ENCODE measurements around the gene CCNT2.
"Not testable (repeated sequence)": the region's sequence is repeated elsewhere in the genome, so short reads cannot be mapped to it uniquely, and the experiment has no call there.

The CCNT2 gene

GRCh38 chr2:134954065-134954464 lies 35.4 kb downstream of the CCNT2 start:
- Histone ChIP-seq H3K36me3 (peaks cover 23% of the 10 kb centered on the region), H3K27me3 (no peaks in the 10 kb centered on the region), H3K4me3 (ENCODE audit: low read depth, low read length) (no peak overlapping the region), H3K4me1 (no peaks in the 10 kb centered on the region), H3K9me3 (no peaks in the 10 kb centered on the region)
- DNase-seq = no peak
- TF ChIP-seq, protein P1, sequence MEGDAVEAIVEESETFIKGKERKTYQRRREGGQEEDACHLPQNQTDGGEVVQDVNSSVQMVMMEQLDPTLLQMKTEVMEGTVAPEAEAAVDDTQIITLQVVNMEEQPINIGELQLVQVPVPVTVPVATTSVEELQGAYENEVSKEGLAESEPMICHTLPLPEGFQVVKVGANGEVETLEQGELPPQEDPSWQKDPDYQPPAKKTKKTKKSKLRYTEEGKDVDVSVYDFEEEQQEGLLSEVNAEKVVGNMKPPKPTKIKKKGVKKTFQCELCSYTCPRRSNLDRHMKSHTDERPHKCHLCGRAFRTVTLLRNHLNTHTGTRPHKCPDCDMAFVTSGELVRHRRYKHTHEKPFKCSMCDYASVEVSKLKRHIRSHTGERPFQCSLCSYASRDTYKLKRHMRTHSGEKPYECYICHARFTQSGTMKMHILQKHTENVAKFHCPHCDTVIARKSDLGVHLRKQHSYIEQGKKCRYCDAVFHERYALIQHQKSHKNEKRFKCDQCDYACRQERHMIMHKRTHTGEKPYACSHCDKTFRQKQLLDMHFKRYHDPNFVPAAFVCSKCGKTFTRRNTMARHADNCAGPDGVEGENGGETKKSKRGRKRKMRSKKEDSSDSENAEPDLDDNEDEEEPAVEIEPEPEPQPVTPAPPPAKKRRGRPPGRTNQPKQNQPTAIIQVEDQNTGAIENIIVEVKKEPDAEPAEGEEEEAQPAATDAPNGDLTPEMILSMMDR (IDR thresholded peaks at IDR 0.05; ENCODE audit: low read depth, low read length) = no peak

DNA sequence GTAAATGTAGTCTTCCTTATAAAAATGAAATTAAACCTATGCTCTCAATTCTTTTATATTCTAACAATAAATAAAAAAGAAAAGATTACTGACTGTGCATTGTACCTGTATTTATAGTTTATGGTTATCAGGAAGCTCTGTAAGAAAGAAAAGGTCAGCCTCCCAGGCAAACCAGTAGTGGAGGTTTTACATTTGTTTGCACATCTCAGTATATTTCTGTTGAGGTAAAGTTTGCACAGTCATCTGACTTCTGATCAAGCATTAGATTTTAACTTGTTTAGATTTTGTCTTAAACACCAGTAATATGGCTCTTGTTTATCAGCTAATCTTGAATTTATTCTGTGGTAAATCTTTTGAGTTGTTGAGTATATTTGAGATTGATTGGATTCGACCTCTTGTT lies 37.1 kb downstream of the CCNT2 start:
- DNase-seq = no peak
- Histone ChIP-seq H3K9me3 (no peaks in the 10 kb centered on the region), H3K4me3 (ENCODE audit: low read depth, low read length) (no peak overlapping the region), H3K4me1 (no peaks in the 10 kb centered on the region), H3K36me3 (peaks cover 19% of the 10 kb centered on the region), H3K27me3 (no peaks in the 10 kb centered on the region)
- TF ChIP-seq, protein P1 (IDR thresholded peaks at IDR 0.05; ENCODE audit: low read depth, low read length) = no peak

DNA sequence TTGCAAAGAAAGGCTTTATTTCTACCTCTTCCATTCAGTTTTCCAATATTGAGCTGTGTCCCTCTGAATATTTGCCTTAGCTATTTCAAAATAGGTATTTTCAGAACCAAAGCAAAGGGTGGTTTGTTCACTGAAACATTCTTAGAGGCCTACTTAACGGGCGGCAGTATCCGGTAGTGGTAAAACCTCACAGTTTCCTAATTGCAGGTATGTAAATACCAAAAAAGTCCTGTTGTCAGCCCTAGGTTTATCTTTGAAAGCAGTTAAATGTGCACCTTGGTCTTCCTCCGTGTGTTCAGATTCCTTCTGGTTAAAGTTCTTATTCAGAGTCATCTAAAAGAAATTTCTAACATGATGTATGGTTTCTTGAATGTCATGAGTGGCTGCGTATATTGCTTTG lies 38.9 kb downstream of the CCNT2 start:
- Histone ChIP-seq H3K4me3 (ENCODE audit: low read depth, low read length) (no peak overlapping the region), H3K4me1 (no peaks in the 10 kb centered on the region), H3K36me3 (peaks cover 19% of the 10 kb centered on the region), H3K27me3 (no peaks in the 10 kb centered on the region), H3K9me3 (no peaks in the 10 kb centered on the region)
- DNase-seq = no peak
- TF ChIP-seq, protein P1 (IDR thresholded peaks at IDR 0.05; ENCODE audit: low read depth, low read length) = no peak

- H3K36me3 ChIP-seq; DNase-seq; H3K27me3 ChIP-seq; H3K9me3 ChIP-seq; H3K4me1 ChIP-seq; H3K4me3 ChIP-seq (ENCODE audit: low read depth, low read length): not testable (repeated sequence)
Measured at GRCh38 chr2:134967166-134967565, 48.5 kb downstream of the CCNT2 start.

DNA sequence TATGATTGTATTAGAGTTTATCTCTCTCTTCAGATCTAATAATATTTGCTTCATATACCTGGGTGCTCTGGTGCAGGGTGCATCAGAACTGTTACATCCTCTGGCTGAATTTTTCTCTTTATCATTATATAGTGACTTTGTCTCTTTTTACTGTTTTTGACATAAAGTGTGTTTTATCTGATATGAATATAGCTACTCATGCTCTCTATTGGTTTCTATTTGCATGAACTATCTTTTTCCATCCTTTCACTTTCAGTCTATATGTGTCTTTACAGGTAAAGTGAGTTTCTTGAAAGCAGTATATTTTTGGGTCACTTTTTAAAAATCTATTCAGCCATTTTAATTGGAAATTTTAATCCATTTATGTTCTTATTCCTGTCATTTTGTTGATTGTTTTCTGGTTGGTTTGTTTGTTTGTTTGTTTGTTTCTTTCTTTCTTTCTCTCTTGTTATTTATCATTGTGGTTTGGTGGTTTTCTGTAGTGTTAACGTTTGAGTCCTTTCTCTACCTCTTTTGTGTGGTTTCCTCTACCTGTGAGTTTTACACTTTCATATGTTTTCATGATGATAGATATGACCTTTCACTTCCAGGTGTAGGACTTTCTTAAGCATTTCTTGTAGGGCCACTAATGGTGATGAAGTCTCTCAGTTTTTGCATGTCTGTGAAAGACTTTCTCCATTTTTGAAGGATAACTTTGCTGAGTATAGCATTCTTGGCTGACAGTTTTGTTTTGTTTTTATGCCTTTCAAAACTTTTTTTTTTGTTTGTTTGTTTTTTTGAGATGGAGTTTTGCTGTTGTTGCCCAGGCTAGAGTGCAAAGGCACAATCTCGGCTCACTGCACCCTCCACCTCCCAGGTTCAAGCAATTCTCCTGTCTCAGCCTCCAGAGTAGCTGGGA lies 54.9 kb downstream of the CCNT2 start:
- H3K4me1 ChIP-seq = no peaks in the 10 kb centered on the region
- H3K27me3 ChIP-seq = no peaks in the 10 kb centered on the region
- no peaks in the 10 kb centered on the region for H3K9me3 ChIP-seq
- no peaks in the 10 kb centered on the region for H3K36me3 ChIP-seq
- no peak overlapping the region for H3K4me3 ChIP-seq (ENCODE audit: low read depth, low read length)
- DNase-seq = no peak
- TF ChIP-seq, protein P1 (IDR thresholded peaks at IDR 0.05; ENCODE audit: low read depth, low read length) = no peak

GRCh38 chr2:134975281-134976009 lies 56.8 kb downstream of the CCNT2 start:
- TF ChIP-seq, protein P1 (IDR thresholded peaks at IDR 0.05; ENCODE audit: low read depth, low read length) = no peak
- H3K4me3 ChIP-seq (ENCODE audit: low read depth, low read length) = no peak overlapping the region
- H3K9me3 ChIP-seq = no peaks in the 10 kb centered on the region
- DNase-seq = no peak
- H3K27me3 ChIP-seq = no peaks in the 10 kb centered on the region
- H3K36me3 ChIP-seq = no peaks in the 10 kb centered on the region
- H3K4me1 ChIP-seq = no peaks in the 10 kb centered on the region
